ENCODE measurements around the gene GLIS2. TPM values are rescaled to one million over a fixed set of nuclear protein-coding genes. Genes with fewer than 3 reads are reported as not detected.

The GLIS2 gene
- total RNA-seq (2014; rRNA removed), result 2.1 and 5.9 TPM in 2 replicates
- Bru-seq, nascent RNA, result percentile 46 among the genes with signal in this experiment
- percentile 63 among the genes with signal in this experiment for BruChase-seq, experiment 1, labeled RNA remaining after a 6-hour chase
- BruChase-seq, experiment 2, labeled RNA remaining after a 2-hour chase, result percentile 58 among the genes with signal in this experiment
- long read RNA-seq, partial matches to known transcripts, result 36 of 39 reads
- long read RNA-seq, other reads (novel, unspliced or antisense), result 3 of 39 reads

- H3K9ac ChIP-seq (ENCODE audit: low read length), result peak within 1 kb of the TSS; percentile 41
- H3K4me1 ChIP-seq (ENCODE audit: insufficient read depth, low read length), result peaks cover 10% of the 10 kb centered on the region
- no peak within 1 kb of the TSS for H3K27ac ChIP-seq (ENCODE audit: low read length)
- peaks cover 42% of the 10 kb centered on the region for H3K79me2 ChIP-seq (ENCODE audit: low read length)
- no peak for TF ChIP-seq EZH2phosphoT487 (IDR thresholded peaks at IDR 0.05; ENCODE audit: borderline replicate concordance, low read length)
- TF ChIP-seq CTCF (conservative IDR thresholded peaks at IDR 0.05; ENCODE audit: low read depth, low read length), result no peak
- TF ChIP-seq EZH2 (IDR thresholded peaks at IDR 0.05; ENCODE audit: low read length, unreplicated experiment), result no peak
- ATAC-seq, result peak; percentile 35
- H3K9me2 ChIP-seq (replicated peaks; ENCODE audit: low read length), result no peaks in the 10 kb centered on the region
- H3K4me2 ChIP-seq (ENCODE audit: low read length), result peak within 1 kb of the TSS; percentile 90
- BruUV-seq (replicated peaks), result no TSS peak
- H4K20me1 ChIP-seq (ENCODE audit: low read length), result no peaks in the 10 kb centered on the region
- H3K36me3 ChIP-seq (ENCODE audit: low read depth, low read length), result no peaks in the 10 kb centered on the region
- ChIA-PET POLR2A (ENCODE audit: unreplicated experiment) (interaction anchor here (0.5 to 0.7 kb wide), 2 partner anchors 41 to 132 kb away, joined by 3 to 4 read pairs; no protein-coding TSS in a partner anchor), CTCF (interaction anchor here (0.6 to 1.7 kb wide), 2 partner anchors 25 to 399 kb away, joined by 6 to 8 read pairs; no protein-coding TSS in a partner anchor)
- no peaks in the 10 kb centered on the region for H3K27me3 ChIP-seq (ENCODE audit: low read length)
- peak within 1 kb of the TSS; percentile 83 for H2AFZ ChIP-seq (ENCODE audit: low read length)
- no peaks in the 10 kb centered on the region for H3K9me3 ChIP-seq (ENCODE audit: low read length)
- peak within 1 kb of the TSS; percentile 75 for H3K4me3 ChIP-seq (ENCODE audit: low read length)
- intact Hi-C loops (cut with micrococcal nuclease), result loop anchor here (5.0 kb wide), 1 partner anchor 43 kb away; the partner anchor contains the start of gene TFAP4
- peak; percentile 57 for DNase-seq
- no peaks in the 10 kb centered on the region for H3F3A ChIP-seq (ENCODE audit: low read length, unreplicated experiment)
Measured at GRCh38 chr16:4315186-4316107, at the start of gene GLIS2. TSS of gene GLIS2 (plus strand) at chr16:4316067. CDS start at chr16:4332281, 16,214 bp downstream.

- DNase-seq (peak; percentile 21), ATAC-seq (no peak)
- CTCF ChIA-PET, result no interaction called here
- Histone ChIP-seq H3K9me2 (replicated peaks; ENCODE audit: low read length) (no peaks in the 10 kb centered on the region), H3K79me2 (ENCODE audit: low read length) (peaks cover 86% of the 10 kb centered on the region), H4K20me1 (ENCODE audit: low read length) (peaks cover 5% of the 10 kb centered on the region; the same call in 1 of the 2 replicates), H3K9me3 (ENCODE audit: low read length) (no peaks in the 10 kb centered on the region), H3K27me3 (ENCODE audit: low read length) (no peaks in the 10 kb centered on the region), H3K4me1 (ENCODE audit: insufficient read depth, low read length) (peaks cover 12% of the 10 kb centered on the region), H3K9ac (ENCODE audit: low read length) (no peak overlapping the region), H3F3A (ENCODE audit: low read length, unreplicated experiment) (no peaks in the 10 kb centered on the region), H2AFZ (ENCODE audit: low read length) (no peak overlapping the region), H3K4me3 (ENCODE audit: low read length) (no peak overlapping the region), H3K27ac (ENCODE audit: low read length) (no peak overlapping the region), H3K4me2 (ENCODE audit: low read length) (no peak overlapping the region), H3K36me3 (ENCODE audit: low read depth, low read length) (peaks cover 11% of the 10 kb centered on the region; the same call in 1 of the 2 replicates)
- POLR2A ChIA-PET (ENCODE audit: unreplicated experiment), result no interaction called here
- TF ChIP-seq CTCF (conservative IDR thresholded peaks at IDR 0.05; ENCODE audit: low read depth, low read length) (no peak), EZH2phosphoT487 (IDR thresholded peaks at IDR 0.05; ENCODE audit: borderline replicate concordance, low read length) (no peak), EZH2 (IDR thresholded peaks at IDR 0.05; ENCODE audit: low read length, unreplicated experiment) (no peak)
- intact Hi-C loops (cut with micrococcal nuclease), result no loop called here
- BruUV-seq (replicated peaks), result no TSS peak
Measured at GRCh38 chr16:4266372-4266771, 49.5 kb upstream of the GLIS2 start.
